Measurements from ENCODE around the gene SMC4. TPM values are rescaled to one million over a fixed set of nuclear protein-coding genes. Genes with fewer than 3 reads are reported as not detected.

Gene SMC4
- total RNA-seq, 1 experiment from 2014 or later, result 116 TPM

DNA sequence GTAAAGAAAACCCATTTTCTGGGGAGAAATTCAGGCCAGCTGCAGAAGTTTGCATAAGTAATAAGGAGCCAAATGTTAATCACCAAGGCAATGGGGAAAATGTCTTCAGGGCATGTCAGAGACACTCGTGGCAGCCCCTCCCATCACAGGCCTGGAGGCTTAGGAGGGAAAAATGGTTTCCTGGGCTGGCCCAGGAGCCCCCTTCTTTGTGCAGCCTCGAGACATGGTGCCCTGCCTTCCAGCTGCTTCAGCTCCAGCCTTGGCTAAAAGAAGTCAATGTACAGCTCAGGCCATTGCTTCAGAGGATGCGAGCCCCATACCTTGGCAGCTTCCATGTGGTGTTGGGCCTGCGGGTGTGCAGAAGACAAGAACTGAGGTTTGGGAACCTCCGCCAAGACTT, 70.7 kb downstream of the SMC4 start:
- intact Hi-C loops (cut with micrococcal nuclease), result no loop called here
- no TSS peak for BruUV-seq (replicated peaks)
- Mint-ChIP-seq H3K36me3 (ENCODE audit: insufficient read depth, unreplicated experiment) (no peaks in the 10 kb centered on the region), H3K4me1 (ENCODE audit: insufficient read depth, unreplicated experiment) (no peaks in the 10 kb centered on the region), H3K9me3 (ENCODE audit: unreplicated experiment) (peaks cover 15% of the 10 kb centered on the region), H3K27me3 (ENCODE audit: insufficient read depth, unreplicated experiment) (no peaks in the 10 kb centered on the region), H3K27ac (ENCODE audit: low read depth, unreplicated experiment) (no peak overlapping the region), H3K4me3 (ENCODE audit: unreplicated experiment) (no peak overlapping the region)
- ChIA-PET CTCF (interaction anchor here (1.1 kb wide), 1 partner anchor 14 kb away, joined by 3 read pairs; no protein-coding TSS in a partner anchor), POLR2A (interaction anchor here (0.7 kb wide), 1 partner anchor 53 kb away, joined by 3 read pairs; no protein-coding TSS in a partner anchor)
- no peak for DNase-seq (ENCODE audit: unreplicated experiment)
- TF ChIP-seq, protein P1, sequence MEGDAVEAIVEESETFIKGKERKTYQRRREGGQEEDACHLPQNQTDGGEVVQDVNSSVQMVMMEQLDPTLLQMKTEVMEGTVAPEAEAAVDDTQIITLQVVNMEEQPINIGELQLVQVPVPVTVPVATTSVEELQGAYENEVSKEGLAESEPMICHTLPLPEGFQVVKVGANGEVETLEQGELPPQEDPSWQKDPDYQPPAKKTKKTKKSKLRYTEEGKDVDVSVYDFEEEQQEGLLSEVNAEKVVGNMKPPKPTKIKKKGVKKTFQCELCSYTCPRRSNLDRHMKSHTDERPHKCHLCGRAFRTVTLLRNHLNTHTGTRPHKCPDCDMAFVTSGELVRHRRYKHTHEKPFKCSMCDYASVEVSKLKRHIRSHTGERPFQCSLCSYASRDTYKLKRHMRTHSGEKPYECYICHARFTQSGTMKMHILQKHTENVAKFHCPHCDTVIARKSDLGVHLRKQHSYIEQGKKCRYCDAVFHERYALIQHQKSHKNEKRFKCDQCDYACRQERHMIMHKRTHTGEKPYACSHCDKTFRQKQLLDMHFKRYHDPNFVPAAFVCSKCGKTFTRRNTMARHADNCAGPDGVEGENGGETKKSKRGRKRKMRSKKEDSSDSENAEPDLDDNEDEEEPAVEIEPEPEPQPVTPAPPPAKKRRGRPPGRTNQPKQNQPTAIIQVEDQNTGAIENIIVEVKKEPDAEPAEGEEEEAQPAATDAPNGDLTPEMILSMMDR (IDR thresholded peaks at IDR 0.05; ENCODE audit: unreplicated experiment), result no peak

DNA sequence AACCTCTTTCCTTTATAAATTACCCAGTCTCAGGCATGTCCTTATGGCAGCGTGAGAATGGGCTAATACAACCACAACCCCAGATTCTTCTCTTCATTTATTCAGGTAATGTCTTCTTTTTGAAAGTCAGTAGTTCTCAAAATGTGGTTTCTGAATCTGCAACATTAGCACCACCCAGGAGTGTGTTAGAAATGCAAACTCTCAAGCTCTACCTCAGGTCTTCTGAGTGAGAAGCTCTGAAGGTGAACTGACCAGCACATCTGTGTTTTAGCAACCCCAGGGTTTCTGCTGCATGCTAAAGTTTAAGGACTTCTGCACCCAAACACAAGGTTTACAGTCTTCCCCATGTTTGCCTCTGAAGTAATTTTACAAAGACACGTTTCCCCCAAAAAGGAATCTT, 72.4 kb downstream of the SMC4 start:
- Mint-ChIP-seq H3K36me3 (ENCODE audit: insufficient read depth, unreplicated experiment) (no peaks in the 10 kb centered on the region), H3K9me3 (ENCODE audit: unreplicated experiment) (peaks cover 15% of the 10 kb centered on the region), H3K4me3 (ENCODE audit: unreplicated experiment) (no peak overlapping the region), H3K27ac (ENCODE audit: low read depth, unreplicated experiment) (no peak overlapping the region), H3K27me3 (ENCODE audit: insufficient read depth, unreplicated experiment) (no peaks in the 10 kb centered on the region), H3K4me1 (ENCODE audit: insufficient read depth, unreplicated experiment) (no peaks in the 10 kb centered on the region)
- no peak for DNase-seq (ENCODE audit: unreplicated experiment)
- TF ChIP-seq, protein P1 (IDR thresholded peaks at IDR 0.05; ENCODE audit: unreplicated experiment), result no peak
- BruUV-seq (replicated peaks), result no TSS peak
- ChIA-PET CTCF (interaction anchor here (0.8 to 1.3 kb wide), 2 partner anchors 11 to 309 kb away, joined by 3 read pairs; no protein-coding TSS in a partner anchor), POLR2A (interaction anchor here (1.0 kb wide), 1 partner anchor 23 kb away, joined by 5 read pairs; the partner anchor contains the start of gene TRIM59)
- intact Hi-C loops (cut with micrococcal nuclease), result no loop called here

DNA sequence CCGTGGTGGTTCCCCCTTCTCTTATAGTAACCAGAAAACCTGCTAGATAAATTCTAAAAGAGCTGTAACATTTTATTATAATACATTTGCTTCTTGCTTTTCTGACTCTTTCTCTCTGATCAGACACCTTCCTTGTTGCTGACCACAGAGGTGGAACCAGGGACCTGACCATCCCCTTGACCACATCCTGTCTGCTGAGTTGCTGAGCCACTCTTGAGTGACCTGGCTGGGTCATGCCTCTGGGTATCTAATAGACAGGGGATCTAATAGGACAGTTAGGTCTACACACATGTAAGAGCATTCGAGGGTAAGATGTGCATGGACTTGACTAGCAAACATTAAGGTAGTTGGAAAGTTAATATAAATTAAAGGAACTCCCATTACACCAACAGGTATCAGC, 72.9 kb downstream of the SMC4 start:
- Mint-ChIP-seq H3K27ac (ENCODE audit: low read depth, unreplicated experiment) (no peak overlapping the region), H3K4me3 (ENCODE audit: unreplicated experiment) (no peak overlapping the region), H3K4me1 (ENCODE audit: insufficient read depth, unreplicated experiment) (no peaks in the 10 kb centered on the region), H3K36me3 (ENCODE audit: insufficient read depth, unreplicated experiment) (no peaks in the 10 kb centered on the region), H3K27me3 (ENCODE audit: insufficient read depth, unreplicated experiment) (no peaks in the 10 kb centered on the region), H3K9me3 (ENCODE audit: unreplicated experiment) (peaks cover 15% of the 10 kb centered on the region)
- no peak for DNase-seq (ENCODE audit: unreplicated experiment)
- POLR2A ChIA-PET, result interaction anchor here (1.0 to 1.4 kb wide), 2 partner anchors 23 to 28 kb away, joined by 5 to 8 read pairs; partner anchors contain the start of gene TRIM59
- intact Hi-C loops (cut with micrococcal nuclease), result no loop called here
- CTCF ChIA-PET, result interaction anchor here (0.8 to 1.3 kb wide), 2 partner anchors 11 to 310 kb away, joined by 3 read pairs; no protein-coding TSS in a partner anchor
- no TSS peak for BruUV-seq (replicated peaks)
- TF ChIP-seq, protein P1 (IDR thresholded peaks at IDR 0.05; ENCODE audit: unreplicated experiment), result no peak

DNA sequence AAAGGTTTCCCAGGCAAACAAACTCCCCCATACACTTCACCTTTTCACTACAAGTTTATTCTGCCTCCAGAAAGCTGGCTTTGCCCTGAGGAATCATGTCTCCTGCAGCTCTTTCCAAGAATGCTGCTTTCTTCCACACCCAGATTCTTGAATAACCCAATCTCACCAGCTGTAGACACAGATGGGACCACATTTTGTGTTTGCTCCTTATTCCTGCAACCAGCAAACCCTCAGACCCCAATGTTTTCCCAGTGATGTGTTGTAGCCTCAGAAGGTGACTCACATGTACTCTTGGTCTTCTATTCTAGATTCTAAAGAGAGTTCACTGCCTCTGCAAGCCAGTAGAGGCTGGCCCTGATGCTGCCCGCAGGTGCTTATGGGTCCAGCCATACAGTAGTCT, 73.8 kb downstream of the SMC4 start:
- TF ChIP-seq, protein P1 (IDR thresholded peaks at IDR 0.05; ENCODE audit: unreplicated experiment), result no peak
- Mint-ChIP-seq H3K27ac (ENCODE audit: low read depth, unreplicated experiment) (no peak overlapping the region), H3K27me3 (ENCODE audit: insufficient read depth, unreplicated experiment) (no peaks in the 10 kb centered on the region), H3K9me3 (ENCODE audit: unreplicated experiment) (peaks cover 15% of the 10 kb centered on the region), H3K36me3 (ENCODE audit: insufficient read depth, unreplicated experiment) (no peaks in the 10 kb centered on the region), H3K4me1 (ENCODE audit: insufficient read depth, unreplicated experiment) (no peaks in the 10 kb centered on the region), H3K4me3 (ENCODE audit: unreplicated experiment) (no peak overlapping the region)
- POLR2A ChIA-PET, result interaction anchor here (0.5 to 1.4 kb wide), 3 partner anchors 9 to 40 kb away, joined by 3 to 8 read pairs (median 3); no protein-coding TSS in a partner anchor
- no peak for DNase-seq (ENCODE audit: unreplicated experiment)
- BruUV-seq (replicated peaks), result no TSS peak
- intact Hi-C loops (cut with micrococcal nuclease), result no loop called here
- CTCF ChIA-PET, result interaction anchor here (1.3 kb wide), 1 partner anchor 311 kb away, joined by 3 read pairs; no protein-coding TSS in a partner anchor
